PC-9 (cell line): ENCODE results near the gene ZDHHC18. TPM values are rescaled to one million over a fixed set of nuclear protein-coding genes. Genes with fewer than 3 reads are reported as not detected.

Experiments
- BruUV-seq: library from RNA; stranded (reverse); fragments of 400-500 nt; replicated peaks from 2 replicates; lab custom pipeline; 2021; lab: Mats Ljungman, UMichigan
- CTCF ChIA-PET: fragments of 300-600 bp; sonication (Branson Sonifier 250); formaldehyde crosslinking; loops from one replicate; lab custom pipeline; 2022; ENCODE audit warnings: antibody characterized with exemption; lab: Charles Lee
- POLR2A ChIA-PET: fragments of 300-600 bp; sonication (Branson Sonifier 250); formaldehyde crosslinking; loops from one replicate; lab custom pipeline; 2022; ENCODE audit warnings: antibody characterized with exemption; ENCODE audit not compliant: unreplicated experiment; lab: Charles Lee
- DNase-seq, 2 experiments: peaks; one replicate each; pipeline versions ENCODE4 v3.0.0 to v3.0.0-alpha.2; 2015 to 2022; ENCODE audit warnings: mixed read lengths in 1 of 2
- H2AFZ ChIP-seq: fragments of 200-600 bp; sonication (generic); 2 replicates; pipeline ENCODE4 v1.8.1; 2017; ENCODE audit warnings: antibody characterized with exemption
- H3F3A ChIP-seq: fragments of 200-600 bp; sonication (generic); 2 replicates; pipeline ENCODE4 v1.8.1; 2017; ENCODE audit warnings: antibody characterized with exemption, mild to moderate bottlenecking, low read depth; ENCODE audit not compliant: insufficient read depth
- H3K27ac ChIP-seq: fragments of 200-600 bp; sonication (generic); 2 replicates; pipeline ENCODE4 v1.6.1; 2016; ENCODE audit warnings: mixed run types
- H3K27me3 ChIP-seq: fragments of 200-600 bp; sonication (generic); 2 replicates; pipeline ENCODE4 v1.6.1; 2016; ENCODE audit warnings: low read depth, mixed run types; ENCODE audit not compliant: insufficient read depth
- H3K36me3 ChIP-seq: fragments of 200-600 bp; sonication (generic); 2 replicates; pipeline ENCODE4 v1.6.1; 2016; ENCODE audit warnings: low read depth, mixed run types
- H3K4me1 ChIP-seq: fragments of 200-600 bp; sonication (generic); replicated peaks from 2 replicates; pipeline ENCODE4 v1.6.1; 2016; ENCODE audit warnings: mixed run types; ENCODE audit not compliant: insufficient read depth
- H3K4me2 ChIP-seq: fragments of 200-600 bp; sonication (generic); 2 replicates; pipeline ENCODE4 v1.6.1; 2017; ENCODE audit warnings: mixed run types
- H3K4me3 ChIP-seq: fragments of 200-600 bp; sonication (generic); 2 replicates; pipeline ENCODE4 v1.6.1; 2016; ENCODE audit warnings: mixed run types
- H3K79me2 ChIP-seq: fragments of 200-600 bp; sonication (generic); 2 replicates; pipeline ENCODE4 v1.6.1; 2017; ENCODE audit warnings: low read depth, mixed run types
- H3K9me2 ChIP-seq: fragments of 200-600 bp; sonication (generic); 2 replicates; pipeline ENCODE4 v1.8.1; 2017; ENCODE audit warnings: mild to moderate bottlenecking; ENCODE audit not compliant: insufficient read depth
- H3K9me3 ChIP-seq: fragments of 200-600 bp; sonication (generic); 2 replicates; pipeline ENCODE4 v1.8.1; 2016; ENCODE audit warnings: low read depth; ENCODE audit not compliant: insufficient read depth
- H4K20me1 ChIP-seq: fragments of 200-600 bp; sonication (generic); 2 replicates; pipeline ENCODE4 v1.8.1; 2017; ENCODE audit not compliant: insufficient read depth
- CTCF ChIP-seq: fragments of 200-600 bp; sonication (generic); conservative IDR thresholded peaks from 2 replicates; pipeline ENCODE4 v1.6.1; 2017; ENCODE audit warnings: mixed run types, antibody characterized with exemption, mild to moderate bottlenecking, moderate library complexity
- EZH2 ChIP-seq: fragments of 200-600 bp; sonication (generic); IDR thresholded peaks from 2 replicates; pipeline ENCODE4 v1.8.0; 2017; ENCODE audit warnings: antibody characterized with exemption, low read depth
- intact Hi-C: fragments of 100-400 bp; cut with micrococcal nuclease; formaldehyde crosslinking; loops from one replicate; pipeline ENCODE4 v1.10.0; 2022; ENCODE audit not compliant: unreplicated experiment
- total RNA-seq: library from RNA; stranded (reverse); gene quantifications from 2 replicates; pipeline ENCODE4 v1.2.3, GENCODE V29; 2021

The ZDHHC18 gene
- total RNA-seq, 1 experiment from 2014 or later, result 36.1 TPM

GRCh38 chr1:26780344-26780957 is 46.0 kb upstream of the ZDHHC18 start:
- no peaks in the 10 kb centered on the region for H4K20me1 ChIP-seq
- no peak overlapping the region for H3K4me2 ChIP-seq
- 0 out of 2 replicates have a peak, but pooled peaks cover 4% of the 10 kb centered on the region for H3K36me3 ChIP-seq
- H2AFZ ChIP-seq, result no peak overlapping the region
- peaks cover 20% of the 10 kb centered on the region for H3F3A ChIP-seq
- H3K9me2 ChIP-seq, result no peaks in the 10 kb centered on the region
- ChIA-PET CTCF (interaction anchor here (0.6 kb wide), 2 partner anchors 8 to 175 kb away, joined by 3 to 4 read pairs; no protein-coding TSS in a partner anchor), POLR2A (no interaction called here)
- no peak for DNase-seq
- intact Hi-C loops, result no loop called here
- no peak overlapping the region for H3K4me3 ChIP-seq
- peaks cover 32% of the 10 kb centered on the region for H3K4me1 ChIP-seq
- no peak overlapping the region for H3K27ac ChIP-seq
- no peaks in the 10 kb centered on the region for H3K9me3 ChIP-seq
- TF ChIP-seq EZH2 (no peak), CTCF (no peak)
- H3K27me3 ChIP-seq, result no peaks in the 10 kb centered on the region
- BruUV-seq, result no TSS peak
- peaks cover 7% of the 10 kb centered on the region; the same call in 1 of the 2 replicates for H3K79me2 ChIP-seq

GRCh38 chr1:26781206-26781825 is 45.2 kb upstream of the ZDHHC18 start:
- DNase-seq, result no peak
- CTCF ChIA-PET, result interaction anchor here (0.6 kb wide), 2 partner anchors 9 to 176 kb away, joined by 3 to 4 read pairs; no protein-coding TSS in a partner anchor
- H3K4me1 ChIP-seq, result peaks cover 40% of the 10 kb centered on the region
- 0 out of 2 replicates have a peak, but pooled peaks cover 4% of the 10 kb centered on the region for H3K36me3 ChIP-seq
- H3K9me2 ChIP-seq, result no peaks in the 10 kb centered on the region
- peaks cover 29% of the 10 kb centered on the region for H3F3A ChIP-seq
- H2AFZ ChIP-seq, result no peak overlapping the region
- H3K4me3 ChIP-seq, result no peak overlapping the region
- POLR2A ChIA-PET, result no interaction called here
- no peak overlapping the region for H3K27ac ChIP-seq
- TF ChIP-seq CTCF, result no peak
- no peak for TF ChIP-seq EZH2
- no peaks in the 10 kb centered on the region for H3K27me3 ChIP-seq
- H3K79me2 ChIP-seq, result peaks cover 7% of the 10 kb centered on the region; the same call in 1 of the 2 replicates
- BruUV-seq, result no TSS peak
- no peaks in the 10 kb centered on the region for H4K20me1 ChIP-seq
- no peaks in the 10 kb centered on the region for H3K9me3 ChIP-seq
- intact Hi-C loops, result no loop called here
- no peak overlapping the region for H3K4me2 ChIP-seq

GRCh38 chr1:26782521-26783212 is 43.8 kb upstream of the ZDHHC18 start:
- Histone ChIP-seq H2AFZ (no peak overlapping the region), H3K4me1 (peaks cover 50% of the 10 kb centered on the region), H3K4me3 (no peak overlapping the region), H3K9me3 (no peaks in the 10 kb centered on the region), H3K79me2 (peaks cover 7% of the 10 kb centered on the region; the same call in 1 of the 2 replicates), H3K9me2 (no peaks in the 10 kb centered on the region), H3K27ac (peak overlapping the region; percentile 62; the same call in 1 of the 2 replicates), H3K4me2 (no peak overlapping the region), H3F3A (peaks cover 40% of the 10 kb centered on the region), H4K20me1 (no peaks in the 10 kb centered on the region), H3K27me3 (no peaks in the 10 kb centered on the region), H3K36me3 (0 out of 2 replicates have a peak, but pooled peaks cover 4% of the 10 kb centered on the region)
- intact Hi-C loops, result no loop called here
- ChIA-PET CTCF (no interaction called here), POLR2A (no interaction called here)
- no TSS peak for BruUV-seq
- no peak for DNase-seq
- no peak for TF ChIP-seq CTCF
- TF ChIP-seq EZH2, result no peak
